GM18505 (cell line): ENCODE results near the gene ETFA.

Experiments used
- ATAC-seq: cut with Tn5 transposase; IDR thresholded peaks from one replicate; pipeline ENCODE4 v1.9.1; 2021; ENCODE audit not compliant: unreplicated experiment
- POLR2A ChIP-seq: IDR thresholded peaks from 4 replicates; pipeline ENCODE4 v1.6.1; 2011; ENCODE audit warnings: borderline replicate concordance; ENCODE audit not compliant: insufficient read depth, insufficient read length; ENCODE audit errors: extremely low read depth

ETFA gene

DNA sequence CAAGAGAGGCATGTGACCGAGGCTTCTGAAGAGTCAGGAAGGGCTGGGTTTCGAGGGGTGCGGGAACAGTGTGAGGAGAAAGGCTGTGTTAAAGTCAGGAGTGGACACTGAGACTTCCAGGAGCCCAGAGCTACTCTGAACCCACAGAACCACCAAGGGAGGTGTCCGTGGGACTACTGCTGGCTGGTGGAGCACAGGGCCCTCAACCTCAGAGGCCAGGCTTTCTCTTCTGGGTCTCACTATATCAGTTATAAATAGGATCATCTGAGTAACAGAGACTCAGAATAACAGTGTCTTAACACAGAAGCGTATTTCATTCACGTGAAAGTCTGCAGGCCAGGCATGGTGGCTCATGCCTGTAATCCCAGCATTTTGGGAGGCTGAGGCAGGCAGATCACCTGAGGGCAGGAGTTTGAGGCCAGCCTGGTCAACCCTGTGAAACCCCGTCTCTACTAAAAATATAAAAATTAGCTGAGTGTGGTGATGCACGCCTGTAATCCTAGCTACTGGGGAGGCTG lies 137.9 kb downstream of the ETFA start:
- ATAC-seq = no peak
- no peak for TF ChIP-seq POLR2A

DNA sequence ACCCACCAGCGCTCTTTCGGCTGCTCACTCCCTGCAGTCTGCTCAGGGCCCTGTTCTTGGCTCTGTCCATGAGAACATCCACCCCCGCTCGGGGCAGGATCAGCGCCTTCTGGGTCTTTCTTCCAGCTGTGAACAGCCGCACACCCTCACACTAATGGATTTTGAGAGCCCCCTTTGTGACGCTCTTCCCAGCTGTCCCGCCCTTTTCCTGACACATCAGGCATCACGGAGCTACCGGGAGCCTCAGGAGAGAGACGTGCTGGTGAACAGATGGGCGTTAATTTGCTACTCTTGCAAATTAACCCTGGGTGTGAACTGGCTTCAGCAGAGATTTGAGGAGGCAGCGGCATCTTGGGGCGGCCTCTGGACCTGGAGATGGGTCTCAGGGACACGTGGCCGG lies 138.5 kb downstream of the ETFA start:
- no peak for TF ChIP-seq POLR2A
- no peak for ATAC-seq

DNA sequence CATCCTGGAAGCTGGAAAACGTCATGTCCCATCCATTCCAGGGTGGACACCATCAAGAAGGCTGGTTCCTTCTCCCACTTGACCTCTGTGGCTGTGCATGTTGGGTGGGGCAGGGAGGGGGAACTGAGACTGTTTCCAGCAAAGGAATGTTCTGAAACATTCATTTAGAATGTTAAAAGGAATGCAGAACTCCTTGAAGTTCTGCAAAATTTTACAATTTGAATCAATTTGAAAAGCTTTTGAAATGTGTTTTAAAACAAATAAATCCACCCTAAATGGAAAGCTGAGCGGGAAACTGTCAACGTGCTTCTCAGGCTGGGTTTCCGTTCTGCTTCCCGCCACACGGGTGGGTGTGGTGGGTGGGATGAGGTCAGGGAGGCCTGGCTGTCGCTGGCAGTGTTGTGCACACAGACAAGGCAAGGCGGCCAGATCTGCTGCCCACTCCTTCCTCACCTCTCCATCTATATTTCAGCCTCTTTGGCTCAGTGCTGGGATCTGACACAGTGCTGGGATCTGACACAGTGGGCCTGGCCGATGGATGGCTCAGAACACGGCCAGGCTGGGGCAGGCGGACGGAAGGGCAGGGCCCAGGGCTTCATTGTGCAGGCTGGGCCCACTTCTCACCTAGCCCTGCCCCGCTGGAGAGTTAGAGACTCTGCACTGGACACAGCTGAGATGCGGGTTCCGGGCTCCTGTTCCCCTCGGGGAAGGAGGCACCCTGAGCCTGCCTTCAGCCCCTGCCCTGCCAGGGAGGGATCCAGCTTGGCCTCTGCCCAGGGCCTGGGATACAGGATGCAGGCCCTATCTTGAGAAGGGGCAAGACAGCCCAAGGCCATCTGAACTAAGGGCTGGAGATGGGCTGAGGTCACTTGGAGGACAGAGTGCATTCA lies 141.1 kb downstream of the ETFA start:
- no peak for ATAC-seq
- TF ChIP-seq POLR2A = no peak

DNA sequence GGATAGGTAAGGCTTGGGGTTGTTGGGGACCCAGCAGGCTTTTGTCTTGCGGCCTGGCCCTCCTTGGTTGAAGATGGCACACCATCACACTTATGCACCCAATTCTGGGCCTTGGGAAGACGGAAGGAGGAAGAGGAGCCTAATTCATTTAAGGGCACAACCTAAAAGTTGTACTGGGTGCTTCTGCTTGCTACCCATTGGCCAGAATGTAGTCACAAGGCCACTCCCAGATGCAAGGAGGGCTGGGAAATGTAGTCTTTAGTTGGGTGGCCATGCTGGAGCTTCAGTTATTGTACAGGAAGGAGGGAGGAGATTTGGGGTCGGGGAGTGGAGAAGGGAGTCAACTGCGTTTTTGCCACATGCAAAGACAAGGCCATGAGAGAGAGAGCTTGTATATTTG lies 142.3 kb downstream of the ETFA start:
- ATAC-seq = no peak
- TF ChIP-seq POLR2A = no peak

DNA sequence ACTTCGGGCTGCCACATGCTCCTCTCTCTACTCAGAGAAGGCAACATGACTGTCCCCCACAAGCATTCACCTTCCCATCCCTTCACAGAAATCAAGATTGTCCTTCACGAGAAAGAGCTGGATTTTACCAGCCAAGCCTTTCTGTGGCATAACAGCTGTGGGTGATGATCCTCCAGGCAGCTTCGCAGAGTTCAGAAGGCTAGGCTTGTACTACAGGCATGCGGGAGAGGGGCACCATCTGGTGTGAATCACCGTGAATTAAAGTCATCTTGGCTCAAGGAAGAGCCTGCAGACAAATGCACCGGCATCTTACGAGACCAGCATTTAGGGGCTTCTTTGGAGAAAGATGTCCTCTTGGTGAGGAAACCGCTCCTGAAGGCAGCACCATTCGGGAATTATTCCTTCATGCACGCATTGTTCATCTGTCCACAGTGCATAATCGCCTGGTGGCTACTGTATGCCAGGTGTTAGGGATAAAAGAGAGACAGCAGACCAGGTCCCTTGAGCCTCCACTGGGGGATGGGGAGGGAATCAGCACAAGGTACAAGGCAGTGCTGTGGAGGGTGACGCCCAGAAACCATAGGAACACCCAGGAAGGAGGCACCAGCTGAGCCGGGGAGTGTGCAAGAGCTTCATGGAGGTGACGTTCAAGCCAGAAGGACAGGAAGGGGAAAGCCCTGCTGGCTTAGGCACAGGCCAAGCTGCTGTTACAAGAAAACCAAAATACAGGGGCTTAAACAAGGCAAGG lies 142.9 kb downstream of the ETFA start:
- no peak for ATAC-seq
- TF ChIP-seq POLR2A = no peak

DNA sequence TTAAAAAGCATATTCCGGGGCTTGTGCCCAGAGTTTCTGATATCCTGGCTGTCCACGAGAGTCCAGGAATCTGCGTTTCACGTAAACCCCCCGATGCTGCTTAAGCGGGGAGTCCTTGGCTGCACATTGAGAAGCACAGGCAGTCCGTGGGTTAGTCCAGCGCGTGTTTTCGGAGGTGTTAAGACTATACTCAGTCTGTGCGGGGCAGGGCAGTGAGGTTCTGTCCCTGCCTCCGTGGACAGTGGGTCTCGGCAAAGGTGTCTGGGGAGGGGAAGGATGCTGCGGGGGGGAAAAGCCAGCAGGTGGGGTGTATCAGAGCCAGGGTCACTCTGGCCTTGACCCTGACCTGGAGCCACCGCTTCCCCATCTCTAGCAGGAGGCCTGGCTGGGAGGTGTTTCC lies 145.3 kb downstream of the ETFA start:
- TF ChIP-seq POLR2A = no peak
- no peak for ATAC-seq
